ENCODE data around the gene ATOSB. TPM values are rescaled to one million over a fixed set of nuclear protein-coding genes. Genes with fewer than 3 reads are reported as not detected.

The ATOSB gene, protein sequence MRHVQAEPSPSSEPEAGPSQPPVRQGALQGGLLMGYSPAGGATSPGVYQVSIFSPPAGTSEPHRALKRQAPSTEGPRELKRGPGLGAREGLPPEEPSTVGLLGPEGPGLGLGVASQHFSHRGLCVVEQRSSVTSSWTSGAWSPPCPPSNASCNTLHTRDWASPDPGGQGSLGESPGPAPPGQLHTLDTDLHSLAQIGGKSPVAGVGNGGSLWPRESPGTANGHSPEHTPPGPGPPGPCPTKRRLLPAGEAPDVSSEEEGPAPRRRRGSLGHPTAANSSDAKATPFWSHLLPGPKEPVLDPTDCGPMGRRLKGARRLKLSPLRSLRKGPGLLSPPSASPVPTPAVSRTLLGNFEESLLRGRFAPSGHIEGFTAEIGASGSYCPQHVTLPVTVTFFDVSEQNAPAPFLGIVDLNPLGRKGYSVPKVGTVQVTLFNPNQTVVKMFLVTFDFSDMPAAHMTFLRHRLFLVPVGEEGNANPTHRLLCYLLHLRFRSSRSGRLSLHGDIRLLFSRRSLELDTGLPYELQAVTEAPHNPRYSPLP
- 10 to 100 TPM; 21.0 to 28.3 (median 23.9) TPM for total RNA-seq
- 18.0 TPM for total RNA-seq (2013)

DNA sequence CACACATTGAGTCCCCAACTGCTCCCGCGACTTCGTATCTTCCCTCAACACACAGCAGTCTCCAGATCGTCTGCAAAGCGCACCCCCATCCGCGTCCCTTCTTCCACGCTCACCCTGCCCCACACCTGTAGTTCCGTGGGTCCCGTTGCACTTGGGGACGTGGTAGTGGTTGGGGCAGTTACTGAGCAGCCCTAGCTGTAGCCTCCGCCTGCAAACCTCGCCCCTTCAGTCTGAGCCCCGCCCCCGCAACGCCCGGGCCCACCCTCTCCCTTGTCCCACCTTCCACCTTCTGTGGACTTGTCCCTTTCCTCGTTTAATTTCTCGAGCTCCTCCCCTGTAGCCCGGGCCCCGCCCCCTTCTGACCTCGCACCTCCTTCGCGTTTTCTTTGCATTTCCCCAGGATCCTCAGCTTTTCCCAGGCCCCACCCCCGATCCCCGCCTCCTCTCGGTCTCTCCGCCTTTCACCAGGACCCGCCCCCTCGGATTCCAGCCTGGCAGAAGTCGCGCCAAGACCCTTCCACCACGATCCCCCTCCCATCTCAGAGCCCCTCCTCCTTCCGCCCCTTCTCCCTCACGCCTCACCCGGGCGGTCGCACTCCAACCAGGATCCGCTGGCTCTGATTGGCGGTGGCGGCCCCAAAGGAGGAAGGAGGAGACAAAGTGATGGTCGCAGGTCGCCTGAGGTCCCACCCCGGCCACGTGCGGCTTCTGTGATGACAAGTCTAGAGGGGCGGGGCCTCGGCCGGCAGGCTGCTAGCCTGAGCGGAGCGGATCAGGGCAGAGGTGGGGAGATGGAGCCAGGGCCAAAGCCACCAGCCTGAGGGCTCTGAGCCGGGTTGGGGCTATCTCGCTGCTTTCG is at the start of gene ATOSB:
ATOSB (minus strand) TSS at position 183 of the 859 bp plus-strand sequence. CDS start 7,588 bp downstream, outside the sequence.
- Mint-ChIP-seq H3K36me3 (no peaks in the 10 kb centered on the region), H3K27ac (peak within 1 kb of the TSS; percentile 92 to 95), H3K27me3 (ENCODE audit: low read depth in 2 of 2) (peaks cover 0 to 2% of the 10 kb centered on the region in 2 donors), H3K4me3 (peak within 1 kb of the TSS; percentile 97), H3K4me1 (peaks cover 45 to 57% of the 10 kb centered on the region in 2 donors), H3K9me3 (no peaks in the 10 kb centered on the region)
- under 1% methylated on average over 51 of the region's 54 CpGs for WGBS (ENCODE audit: insufficient coverage)
- Histone ChIP-seq H3K27me3 (ENCODE audit: control insufficient read depth, insufficient read depth, low read length) (no peaks in the 10 kb centered on the region), H3K4me1 (ENCODE audit: control insufficient read depth, insufficient read depth, low read length) (peaks cover 49% of the 10 kb centered on the region), H3K27ac (ENCODE audit: low read length) (peak within 1 kb of the TSS; percentile 79), H3K4me3 (ENCODE audit: low read length) (peak within 1 kb of the TSS; percentile 67), H3K9me3 (ENCODE audit: control insufficient read depth, insufficient read depth, low read length) (no peaks in the 10 kb centered on the region), H3K36me3 (ENCODE audit: control insufficient read depth, insufficient read depth, low read length) (no peaks in the 10 kb centered on the region)
- DNase-seq (peak; percentile 93 to 95), ATAC-seq (peak; percentile 58 to 82 (median 68))
- intact Hi-C loops (cut with micrococcal nuclease) = loop anchor here (1.0 to 10.0 kb wide), 9 partner anchors 13 to 699 kb away; partner anchors contain the start of genes HINT2, SPAG8, STOML2 and TESK1
- TF ChIP-seq, protein P1, sequence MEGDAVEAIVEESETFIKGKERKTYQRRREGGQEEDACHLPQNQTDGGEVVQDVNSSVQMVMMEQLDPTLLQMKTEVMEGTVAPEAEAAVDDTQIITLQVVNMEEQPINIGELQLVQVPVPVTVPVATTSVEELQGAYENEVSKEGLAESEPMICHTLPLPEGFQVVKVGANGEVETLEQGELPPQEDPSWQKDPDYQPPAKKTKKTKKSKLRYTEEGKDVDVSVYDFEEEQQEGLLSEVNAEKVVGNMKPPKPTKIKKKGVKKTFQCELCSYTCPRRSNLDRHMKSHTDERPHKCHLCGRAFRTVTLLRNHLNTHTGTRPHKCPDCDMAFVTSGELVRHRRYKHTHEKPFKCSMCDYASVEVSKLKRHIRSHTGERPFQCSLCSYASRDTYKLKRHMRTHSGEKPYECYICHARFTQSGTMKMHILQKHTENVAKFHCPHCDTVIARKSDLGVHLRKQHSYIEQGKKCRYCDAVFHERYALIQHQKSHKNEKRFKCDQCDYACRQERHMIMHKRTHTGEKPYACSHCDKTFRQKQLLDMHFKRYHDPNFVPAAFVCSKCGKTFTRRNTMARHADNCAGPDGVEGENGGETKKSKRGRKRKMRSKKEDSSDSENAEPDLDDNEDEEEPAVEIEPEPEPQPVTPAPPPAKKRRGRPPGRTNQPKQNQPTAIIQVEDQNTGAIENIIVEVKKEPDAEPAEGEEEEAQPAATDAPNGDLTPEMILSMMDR (IDR thresholded peaks at IDR 0.05) = no peak

DNA sequence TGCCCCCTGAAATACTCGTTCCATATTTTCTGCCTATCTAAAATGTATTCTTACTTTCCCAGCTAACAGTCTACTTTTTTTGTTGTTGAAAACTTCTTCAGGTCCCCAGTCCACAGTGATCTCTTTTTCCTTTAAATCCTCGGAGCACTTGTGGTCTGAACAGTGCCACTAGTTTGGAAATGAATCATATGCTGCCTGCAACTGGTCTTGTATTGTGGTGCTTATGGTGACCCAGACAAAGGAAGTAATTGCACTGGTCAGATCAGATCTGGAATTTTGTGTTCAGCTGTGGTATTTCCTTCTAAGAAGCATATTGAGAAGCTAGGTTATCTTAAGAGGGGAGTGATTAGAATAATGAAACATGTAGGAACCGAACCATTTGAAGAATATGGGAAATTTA is 49.0 kb upstream of the ATOSB start:
- H3K27me3 Mint-ChIP-seq (ENCODE audit: low read depth in 2 of 2) = peaks cover 7 to 20% of the 10 kb centered on the region in 2 donors
- 64% methylated on average over 3 of the region's 3 CpGs for WGBS (ENCODE audit: insufficient coverage)
- H3K4me3 ChIP-seq (ENCODE audit: low read length) = no peak overlapping the region
- no peaks in the 10 kb centered on the region for H3K27me3 ChIP-seq (ENCODE audit: control insufficient read depth, insufficient read depth, low read length)
- H3K36me3 ChIP-seq (ENCODE audit: control insufficient read depth, insufficient read depth, low read length) = no peaks in the 10 kb centered on the region
- no peak overlapping the region for H3K27ac ChIP-seq (ENCODE audit: low read length)
- TF ChIP-seq, protein P1 (IDR thresholded peaks at IDR 0.05) = no peak
- H3K36me3 Mint-ChIP-seq = no peaks in the 10 kb centered on the region
- intact Hi-C loops (cut with micrococcal nuclease) = loop anchor here (5.0 kb wide), 1 partner anchor 47 kb away; the partner anchor contains the start of gene ATOSB
- H3K4me1 ChIP-seq (ENCODE audit: control insufficient read depth, insufficient read depth, low read length) = peaks cover 6% of the 10 kb centered on the region
- no peak for ATAC-seq
- DNase-seq = no peak
- H3K27ac Mint-ChIP-seq = no peak overlapping the region
- H3K9me3 ChIP-seq (ENCODE audit: control insufficient read depth, insufficient read depth, low read length) = no peaks in the 10 kb centered on the region
- H3K9me3 Mint-ChIP-seq = no peaks in the 10 kb centered on the region
- peaks cover 9 to 14% of the 10 kb centered on the region in 2 donors for H3K4me1 Mint-ChIP-seq
- H3K4me3 Mint-ChIP-seq = no peak overlapping the region

DNA sequence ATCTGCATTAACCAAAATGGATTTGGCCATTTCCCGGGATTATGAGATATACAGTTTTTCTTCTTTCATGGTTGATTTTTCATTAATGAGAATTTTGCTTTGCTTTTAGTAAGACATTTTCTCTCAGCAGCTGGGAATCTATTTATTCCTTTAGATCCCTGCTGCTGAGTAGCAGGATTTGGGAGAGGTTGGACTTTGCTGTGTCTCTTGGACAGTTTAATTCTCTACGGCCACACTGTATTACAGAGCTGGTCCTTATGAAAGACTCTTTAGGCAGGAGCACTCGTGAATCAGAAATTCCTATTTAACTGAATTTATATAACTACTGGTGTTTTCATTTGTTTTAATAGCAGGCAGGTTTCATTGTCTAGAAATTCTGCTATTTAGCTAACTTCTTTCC is 47.8 kb upstream of the ATOSB start:
- no peak overlapping the region for H3K27ac Mint-ChIP-seq
- no peaks in the 10 kb centered on the region for H3K36me3 Mint-ChIP-seq
- ATAC-seq = no peak
- Histone ChIP-seq H3K36me3 (ENCODE audit: control insufficient read depth, insufficient read depth, low read length) (no peaks in the 10 kb centered on the region), H3K9me3 (ENCODE audit: control insufficient read depth, insufficient read depth, low read length) (no peaks in the 10 kb centered on the region), H3K4me3 (ENCODE audit: low read length) (no peak overlapping the region), H3K27me3 (ENCODE audit: control insufficient read depth, insufficient read depth, low read length) (no peaks in the 10 kb centered on the region), H3K27ac (ENCODE audit: low read length) (no peak overlapping the region), H3K4me1 (ENCODE audit: control insufficient read depth, insufficient read depth, low read length) (peaks cover 6% of the 10 kb centered on the region)
- WGBS (ENCODE audit: insufficient coverage) = 96% methylated on average over 2 of the region's 3 CpGs
- peaks cover 9 to 14% of the 10 kb centered on the region in 2 donors for H3K4me1 Mint-ChIP-seq
- TF ChIP-seq, protein P1 (IDR thresholded peaks at IDR 0.05) = no peak
- H3K4me3 Mint-ChIP-seq = peak overlapping the region; percentile 92
- no peak for DNase-seq
- peaks cover 7 to 20% of the 10 kb centered on the region in 2 donors for H3K27me3 Mint-ChIP-seq (ENCODE audit: low read depth in 2 of 2)
- no peaks in the 10 kb centered on the region for H3K9me3 Mint-ChIP-seq
- intact Hi-C loops (cut with micrococcal nuclease) = loop anchor here (5.0 kb wide), 1 partner anchor 46 kb away; the partner anchor contains the start of gene ATOSB
